NCI-H2029 (cell line): ENCODE results near the gene RFX5.

ENCODE experiments used
- DNase-seq: peaks from one replicate; lab custom pipeline; 2025; lab: John Stamatoyannopoulos, UW

The RFX5 gene

DNA sequence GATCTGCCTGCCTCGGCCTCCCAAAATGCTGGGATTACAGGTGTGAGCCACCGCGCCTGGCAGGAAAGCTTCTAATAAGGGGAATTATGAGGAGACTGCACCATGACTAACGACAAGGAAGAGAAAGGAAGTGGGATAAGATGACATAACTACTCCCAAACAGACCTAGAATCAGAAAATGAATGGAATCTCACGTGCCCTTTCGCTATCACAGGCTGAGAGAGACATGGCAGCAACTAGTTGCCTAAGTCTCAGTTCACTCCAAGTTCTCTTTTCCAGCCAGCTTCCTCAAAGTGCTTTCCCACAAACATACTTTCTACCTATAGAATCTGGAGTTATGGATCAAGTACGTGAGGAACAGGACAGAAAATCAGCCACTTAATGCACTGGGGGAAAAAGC lies 21.8 kb downstream of the RFX5 start:
- DNase-seq: no peak

DNA sequence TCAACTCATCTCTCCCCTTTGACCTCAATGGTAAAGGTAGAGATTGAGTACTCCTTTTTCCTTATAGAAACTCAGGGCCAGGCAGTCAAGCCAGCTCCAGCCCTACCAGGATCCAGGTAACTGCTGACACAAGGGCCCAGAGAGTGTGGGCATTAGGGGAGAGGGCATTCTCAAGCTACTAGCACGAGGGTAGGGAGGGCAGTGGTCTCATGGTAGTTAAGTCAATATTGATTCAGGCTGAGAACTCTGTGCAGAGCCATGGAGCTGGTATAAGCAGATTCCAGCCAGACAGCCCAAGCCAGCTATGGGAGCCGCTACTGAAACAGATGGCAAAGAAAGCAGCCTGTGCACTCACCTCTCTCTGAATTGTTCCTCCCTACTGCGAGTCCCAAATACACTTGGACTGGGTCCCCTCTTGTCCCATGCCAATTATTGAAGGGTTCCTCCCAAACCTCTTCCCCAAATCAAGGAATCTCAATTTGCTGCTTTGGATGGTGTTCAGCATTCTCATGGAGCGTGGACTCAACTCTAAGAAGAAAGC lies 22.6 kb downstream of the RFX5 start:
- DNase-seq: no peak

DNA sequence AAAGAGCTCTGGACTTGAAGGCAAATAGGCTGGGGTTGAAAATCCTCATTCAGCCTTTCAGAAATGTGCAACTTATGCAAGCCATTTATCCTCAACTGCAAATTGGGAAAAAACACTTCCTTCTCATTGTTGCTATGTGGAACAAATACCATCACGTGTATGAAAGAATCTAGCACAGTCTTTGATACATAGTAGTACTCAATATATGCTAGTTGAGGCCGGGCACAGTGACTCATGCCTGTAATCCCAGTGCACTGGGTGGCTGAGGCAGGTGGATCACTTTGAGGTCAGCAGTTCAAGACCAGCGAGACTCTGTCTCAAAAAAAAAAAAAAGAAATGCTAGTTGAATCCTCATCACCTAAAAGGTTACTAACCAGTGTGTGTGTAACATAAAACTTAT lies 28.1 kb downstream of the RFX5 start:
- DNase-seq: no peak

DNA sequence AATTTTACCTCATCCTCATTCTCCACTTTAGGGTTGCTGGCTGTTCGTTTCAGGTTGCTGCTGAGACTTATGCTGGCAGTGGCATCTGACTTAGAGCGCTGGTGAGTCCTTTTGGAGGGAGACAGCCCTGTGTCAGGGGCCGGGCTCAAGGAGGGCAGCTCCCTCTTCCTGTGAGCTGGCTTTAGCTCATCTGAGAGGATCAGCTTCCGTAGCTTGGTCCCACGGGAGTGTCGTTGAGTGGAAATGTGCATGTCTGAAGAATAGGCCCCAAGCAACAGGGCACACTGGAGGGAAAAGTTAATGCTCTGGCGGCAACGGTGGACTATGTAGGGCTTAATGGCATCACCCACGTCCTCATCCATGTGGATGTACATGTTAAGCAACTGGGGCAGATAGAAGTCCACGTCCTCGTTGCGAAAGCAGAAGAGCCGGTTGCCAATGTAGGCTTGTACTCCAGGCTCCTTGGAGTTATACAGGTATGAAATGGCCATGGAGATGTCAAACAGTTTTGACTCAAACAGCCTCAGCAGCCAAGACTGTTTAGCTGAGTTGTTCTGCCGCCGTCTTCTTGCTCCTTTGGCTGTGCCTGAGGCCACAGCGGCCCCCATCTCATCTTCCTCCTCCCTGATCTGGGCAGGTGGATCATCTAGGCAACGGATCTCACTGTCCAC lies 31.4 kb downstream of the RFX5 start:
- no peak for DNase-seq

DNA sequence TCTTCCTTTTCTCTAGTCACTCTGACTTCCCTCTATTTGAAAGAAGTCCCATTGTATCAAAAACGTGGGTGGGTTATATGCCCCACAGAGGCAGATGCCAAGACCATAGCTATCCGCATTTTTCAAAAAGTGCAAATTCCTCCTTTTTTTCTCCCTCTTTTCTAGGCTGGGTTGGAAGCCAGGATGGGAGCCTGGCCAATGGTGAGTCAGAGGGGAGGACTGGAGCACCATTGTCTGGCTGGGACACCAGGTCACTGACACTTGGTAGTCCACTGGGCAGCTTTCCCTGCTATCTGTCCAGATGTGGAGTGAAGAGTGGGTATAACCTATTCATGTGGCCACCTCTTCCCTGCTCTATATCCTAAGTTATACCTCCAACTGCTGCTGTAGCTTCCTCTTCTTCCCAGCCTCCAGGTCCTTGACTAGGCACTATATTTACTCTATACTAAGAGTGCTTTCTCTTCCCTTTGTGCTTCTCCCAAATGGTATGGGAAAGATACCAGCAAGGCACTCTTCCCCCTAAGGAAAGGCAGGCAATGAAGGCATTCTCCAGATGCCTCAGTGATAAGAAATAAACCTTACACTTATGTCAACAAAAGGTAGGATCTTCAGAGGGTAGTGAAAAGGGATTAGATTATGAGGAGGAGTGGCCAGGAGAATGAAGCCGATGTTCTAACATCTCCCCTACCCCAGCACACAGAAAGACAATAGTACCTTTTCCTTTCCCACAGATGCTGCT lies 32.7 kb downstream of the RFX5 start:
- no peak for DNase-seq

DNA sequence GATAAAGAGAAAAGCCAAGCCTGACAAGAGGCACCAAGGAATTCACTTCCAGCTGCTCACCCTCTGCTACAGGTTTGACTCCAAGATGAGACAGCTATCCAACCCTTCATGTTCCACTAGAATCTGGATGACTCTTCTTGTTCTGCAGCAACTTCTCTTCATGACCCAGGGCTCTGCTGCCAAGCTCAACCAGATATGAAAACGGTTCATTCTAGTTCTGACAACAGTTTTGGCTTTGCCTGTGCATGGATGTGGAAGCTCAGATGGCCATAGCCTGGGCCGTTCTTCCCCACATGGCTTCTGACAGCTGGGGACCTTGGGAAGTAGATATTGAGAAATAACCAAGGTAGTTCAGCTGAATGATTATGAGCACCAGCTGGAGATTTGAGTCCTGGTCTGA lies 33.6 kb downstream of the RFX5 start:
- no peak for DNase-seq

DNA sequence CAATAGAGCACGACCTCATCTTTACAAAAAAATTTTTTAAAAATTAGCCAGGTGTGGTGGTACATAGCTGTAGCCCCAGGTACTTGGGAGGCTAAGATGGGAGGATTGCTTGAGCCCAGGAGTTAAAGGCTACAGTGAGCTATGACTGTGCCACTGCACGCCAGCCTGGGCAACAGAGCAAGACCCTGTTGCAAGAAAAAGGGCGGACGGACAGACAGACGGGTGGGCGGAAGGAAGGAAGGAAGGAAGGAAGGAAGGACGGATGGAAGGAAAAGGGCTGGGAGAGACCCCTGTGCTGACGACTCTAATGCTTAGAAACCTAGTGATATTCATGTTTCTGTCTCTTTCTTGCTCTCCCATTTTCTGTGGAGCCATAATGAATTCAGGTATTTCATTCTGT lies 34.2 kb downstream of the RFX5 start:
- DNase-seq: no peak

DNA sequence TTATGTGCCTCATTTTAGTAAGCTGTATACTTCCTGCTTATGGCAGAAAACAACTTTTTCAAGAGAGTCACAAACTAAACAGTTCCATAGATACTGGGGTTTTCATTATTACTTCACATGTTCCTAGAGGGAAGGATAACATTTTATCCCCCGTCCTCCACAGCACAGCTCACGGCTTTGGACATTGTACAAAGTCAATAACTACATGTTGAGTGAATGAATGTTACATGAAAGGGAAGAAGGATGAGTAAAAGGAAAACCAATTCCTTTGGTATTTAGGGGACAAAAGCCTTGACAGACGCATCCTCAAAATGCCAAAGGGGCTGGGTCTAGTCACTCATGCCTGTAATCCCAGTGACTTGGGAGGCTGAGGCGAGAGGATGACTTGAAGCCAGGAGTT lies 34.6 kb downstream of the RFX5 start:
- no peak for DNase-seq

DNA sequence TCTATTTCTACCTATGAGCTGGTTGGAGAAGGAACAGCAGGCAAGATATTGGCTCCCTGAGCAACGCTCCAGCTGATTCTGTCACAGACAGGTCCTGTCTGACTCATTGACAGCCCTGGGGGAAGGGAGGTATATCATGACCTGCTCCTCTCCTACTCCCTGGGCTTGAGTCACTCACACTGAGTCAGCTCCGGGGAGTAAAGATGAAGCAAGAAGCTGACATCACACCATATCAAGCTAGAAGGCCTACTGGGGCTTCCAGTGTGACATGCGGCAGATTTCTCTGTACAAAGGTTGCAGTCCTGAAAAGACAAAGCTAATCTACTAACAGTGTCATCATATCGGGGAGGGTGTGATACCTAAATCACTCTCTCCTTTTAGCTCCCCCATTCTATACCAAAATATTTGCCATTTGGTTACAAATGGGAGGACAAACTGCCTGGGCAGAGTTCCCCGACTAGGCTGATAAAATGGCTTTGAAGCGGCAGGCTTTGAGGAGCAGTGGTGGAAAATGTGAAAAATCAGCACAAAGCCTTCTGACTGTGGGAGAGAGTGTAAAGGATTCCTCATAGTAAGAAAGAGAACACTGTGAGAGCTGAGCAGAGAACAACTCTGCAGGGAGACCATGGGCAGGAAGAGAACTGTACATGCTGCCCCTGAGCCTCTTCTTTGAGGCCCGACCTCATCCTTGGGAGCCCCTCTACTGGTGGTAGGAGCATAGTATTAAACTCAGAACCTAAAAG lies 35.3 kb downstream of the RFX5 start:
- no peak for DNase-seq

DNA sequence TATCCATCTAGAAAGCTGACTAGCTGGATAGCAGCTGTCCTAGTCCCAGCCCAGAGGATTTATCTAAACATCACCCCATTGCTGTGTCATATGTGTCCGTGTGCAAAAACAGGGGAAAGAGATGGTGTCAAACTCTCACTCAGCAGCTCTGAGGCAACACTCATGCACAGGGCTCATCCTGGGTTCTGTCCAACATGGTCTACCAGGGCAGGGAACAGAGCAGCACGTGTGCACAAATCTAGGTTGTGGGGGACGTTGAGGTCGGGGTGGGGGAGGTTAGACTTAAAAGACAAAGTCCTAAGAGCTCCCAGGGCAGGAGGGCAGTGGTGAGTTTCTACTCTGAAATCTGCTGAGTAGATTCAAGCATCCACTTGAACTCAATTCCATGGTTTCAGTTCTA lies 36.0 kb downstream of the RFX5 start:
- DNase-seq: no peak

DNA sequence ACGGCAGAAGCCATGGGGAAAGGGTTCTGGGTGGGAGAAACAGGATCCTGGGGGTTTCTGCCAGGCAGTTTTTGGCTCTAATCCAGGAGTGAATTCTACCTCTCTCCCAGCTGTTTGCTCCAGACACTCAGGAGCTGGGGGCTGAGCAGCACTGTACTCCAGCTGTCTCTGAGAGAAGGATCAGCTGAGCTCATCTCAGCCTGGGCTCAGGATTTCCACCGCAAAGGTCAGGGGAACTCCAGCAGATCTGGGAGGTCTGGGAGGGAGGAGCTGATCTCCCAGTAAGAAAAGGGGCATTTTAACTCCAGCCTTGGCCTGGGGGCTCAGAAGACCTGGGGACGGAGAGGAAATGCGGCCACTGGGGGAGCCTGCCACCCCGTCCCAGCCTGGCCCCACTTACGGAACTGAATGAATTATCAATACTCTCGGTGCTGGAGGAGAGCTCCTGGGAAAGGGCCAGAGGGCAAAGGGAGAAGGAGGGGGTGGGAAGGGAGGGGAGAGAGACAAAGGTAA lies 37.2 kb downstream of the RFX5 start:
- DNase-seq: no peak

DNA sequence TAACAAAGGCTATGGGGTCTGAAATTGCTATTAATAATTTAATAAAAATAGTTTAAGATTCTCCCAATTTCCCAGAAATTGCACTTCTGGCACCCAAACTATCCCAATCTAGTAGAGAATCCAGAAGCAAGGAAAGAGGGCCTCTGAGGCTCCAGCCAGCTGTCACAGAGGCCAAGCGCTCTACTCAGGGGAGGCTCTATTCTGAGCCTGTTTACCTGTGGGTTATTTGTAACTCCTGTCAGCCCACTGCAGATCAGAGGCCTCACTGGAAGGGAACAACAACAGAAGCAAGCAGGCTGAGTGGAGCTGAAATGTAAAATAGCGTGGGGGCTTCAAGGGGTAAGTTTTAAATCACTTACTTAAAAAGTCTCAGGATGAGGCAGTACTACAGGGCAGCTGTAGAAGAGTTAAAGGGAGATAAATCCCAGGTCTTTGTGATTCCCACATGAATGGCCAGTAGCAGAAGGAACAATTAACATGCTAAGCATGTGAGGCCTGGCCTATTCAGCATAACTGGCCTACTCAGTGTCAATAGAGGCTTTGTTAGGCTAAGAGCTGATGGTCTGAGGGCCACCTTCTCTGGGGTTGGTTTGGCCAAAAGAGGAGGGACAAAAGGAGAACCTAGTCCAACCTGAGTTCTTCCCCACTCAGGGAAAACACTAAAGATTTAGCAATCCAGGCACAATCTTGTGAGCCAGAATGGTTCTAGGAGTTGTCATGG lies 52.1 kb downstream of the RFX5 start:
- DNase-seq: no peak

DNA sequence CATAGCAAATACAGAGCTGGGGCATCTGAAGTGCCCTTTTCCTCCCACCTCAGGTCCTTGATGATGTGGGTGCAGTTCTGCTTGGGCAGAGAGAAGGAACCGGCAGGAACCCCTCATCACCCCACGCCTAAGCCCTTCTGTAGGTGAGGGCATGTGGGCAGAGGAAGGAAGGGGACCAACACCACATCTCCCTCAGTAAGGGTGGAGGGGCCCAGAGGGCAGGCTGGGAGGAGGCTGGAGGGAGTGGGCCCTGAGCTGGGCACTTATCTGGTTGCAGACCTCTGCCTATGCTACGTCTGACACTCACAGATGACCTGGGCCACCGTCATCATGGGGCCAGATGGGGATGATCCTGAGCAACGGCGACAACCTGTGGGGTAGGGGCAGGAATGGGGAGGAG lies 54.0 kb downstream of the RFX5 start:
- no peak for DNase-seq

DNA sequence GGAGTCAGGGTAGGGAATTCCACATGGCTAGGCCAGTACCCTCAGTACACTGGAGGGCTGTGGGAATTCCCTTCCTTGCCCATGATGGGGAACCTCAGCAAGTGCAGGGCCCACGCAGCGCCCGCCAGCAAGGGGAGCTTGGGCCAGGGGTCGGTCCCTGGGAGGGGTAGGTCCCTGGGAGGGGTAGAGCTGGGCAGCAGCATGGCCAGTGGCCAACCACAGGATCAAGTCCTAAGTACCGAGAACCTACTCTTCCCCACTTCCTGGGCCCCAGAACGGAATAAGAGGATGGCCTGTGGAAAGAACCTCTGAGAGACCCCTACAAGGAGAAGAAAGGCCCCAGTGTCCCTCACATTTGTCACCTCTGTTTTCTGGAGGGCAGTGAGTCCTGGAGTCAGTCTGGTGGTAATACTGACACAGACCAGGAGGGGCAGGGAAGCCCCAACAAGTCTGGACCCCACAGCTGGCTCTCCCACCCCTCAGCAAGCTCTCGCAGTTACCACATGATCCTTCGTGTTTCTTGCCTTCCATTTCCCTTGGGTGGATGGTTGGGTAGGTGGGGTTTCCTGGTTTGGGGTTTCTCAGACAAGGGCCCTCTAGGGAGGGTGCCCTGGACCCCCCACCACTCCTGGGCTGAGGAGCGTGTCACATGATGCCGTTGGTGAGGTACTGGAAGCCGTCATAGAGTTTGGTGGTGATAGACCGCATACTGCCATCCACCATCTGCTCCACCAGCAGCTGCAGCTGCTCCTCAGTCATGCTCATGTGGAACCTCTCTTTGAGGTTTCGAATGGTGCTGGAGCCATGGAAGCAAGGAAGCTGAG lies 54.6 kb downstream of the RFX5 start:
- DNase-seq: no peak

DNA sequence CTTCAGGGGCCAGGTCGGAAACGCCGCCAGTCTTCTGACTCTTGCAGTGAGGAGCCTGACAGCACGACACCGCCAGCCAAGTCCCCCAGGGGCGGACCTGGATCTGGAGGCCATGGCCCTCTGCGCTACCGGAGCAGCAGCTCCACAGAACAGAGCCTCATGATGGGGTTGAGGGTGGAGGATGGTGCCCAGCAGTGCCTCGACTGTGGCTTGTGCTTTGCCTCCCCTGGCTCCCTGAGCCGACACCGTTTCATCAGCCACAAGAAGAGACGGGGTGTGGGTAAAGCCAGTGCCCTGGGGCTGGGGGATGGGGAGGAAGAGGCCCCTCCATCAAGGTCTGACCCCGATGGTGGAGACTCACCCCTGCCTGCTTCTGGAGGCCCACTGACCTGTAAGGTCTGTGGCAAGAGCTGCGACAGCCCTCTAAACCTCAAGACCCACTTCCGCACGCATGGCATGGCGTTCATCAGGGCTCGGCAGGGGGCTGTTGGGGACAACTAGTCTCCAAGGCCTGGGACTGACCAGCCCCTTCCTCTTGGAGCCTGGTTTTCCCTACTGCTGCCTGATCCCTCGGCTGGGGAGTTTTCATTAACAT lies 56.2 kb downstream of the RFX5 start:
- no peak for DNase-seq
